ENCODE results near the gene TNFRSF19.

Gene TNFRSF19

DNA sequence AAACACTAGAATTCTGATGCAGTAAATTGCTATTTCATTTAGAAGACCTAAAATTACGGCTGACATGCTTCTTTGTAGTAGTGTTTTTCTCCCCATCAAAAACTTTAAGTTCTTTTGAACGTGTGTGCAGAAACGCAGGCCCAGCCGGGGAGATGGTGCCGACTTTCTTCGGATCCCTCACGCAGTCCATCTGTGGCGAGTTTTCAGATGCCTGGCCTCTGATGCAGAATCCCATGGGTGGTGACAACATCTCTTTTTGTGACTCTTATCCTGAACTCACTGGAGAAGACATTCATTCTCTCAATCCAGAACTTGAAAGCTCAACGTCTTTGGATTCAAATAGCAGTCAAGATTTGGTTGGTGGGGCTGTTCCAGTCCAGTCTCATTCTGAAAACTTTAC is 98.3 kb downstream of the TNFRSF19 start:
- TF ChIP-seq, protein P1, sequence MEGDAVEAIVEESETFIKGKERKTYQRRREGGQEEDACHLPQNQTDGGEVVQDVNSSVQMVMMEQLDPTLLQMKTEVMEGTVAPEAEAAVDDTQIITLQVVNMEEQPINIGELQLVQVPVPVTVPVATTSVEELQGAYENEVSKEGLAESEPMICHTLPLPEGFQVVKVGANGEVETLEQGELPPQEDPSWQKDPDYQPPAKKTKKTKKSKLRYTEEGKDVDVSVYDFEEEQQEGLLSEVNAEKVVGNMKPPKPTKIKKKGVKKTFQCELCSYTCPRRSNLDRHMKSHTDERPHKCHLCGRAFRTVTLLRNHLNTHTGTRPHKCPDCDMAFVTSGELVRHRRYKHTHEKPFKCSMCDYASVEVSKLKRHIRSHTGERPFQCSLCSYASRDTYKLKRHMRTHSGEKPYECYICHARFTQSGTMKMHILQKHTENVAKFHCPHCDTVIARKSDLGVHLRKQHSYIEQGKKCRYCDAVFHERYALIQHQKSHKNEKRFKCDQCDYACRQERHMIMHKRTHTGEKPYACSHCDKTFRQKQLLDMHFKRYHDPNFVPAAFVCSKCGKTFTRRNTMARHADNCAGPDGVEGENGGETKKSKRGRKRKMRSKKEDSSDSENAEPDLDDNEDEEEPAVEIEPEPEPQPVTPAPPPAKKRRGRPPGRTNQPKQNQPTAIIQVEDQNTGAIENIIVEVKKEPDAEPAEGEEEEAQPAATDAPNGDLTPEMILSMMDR (IDR thresholded peaks at IDR 0.05; ENCODE audit: low read depth, low read length): no peak
- no peak overlapping the region for H3K4me3 ChIP-seq (replicated peaks in 1 of 2; ENCODE audit: low read depth in 2 of 2, low read length in 2 of 2)
- DNase-seq (ENCODE audit: low read depth in 2 of 2): peak in 1 of 2 donors; percentile 42

DNA sequence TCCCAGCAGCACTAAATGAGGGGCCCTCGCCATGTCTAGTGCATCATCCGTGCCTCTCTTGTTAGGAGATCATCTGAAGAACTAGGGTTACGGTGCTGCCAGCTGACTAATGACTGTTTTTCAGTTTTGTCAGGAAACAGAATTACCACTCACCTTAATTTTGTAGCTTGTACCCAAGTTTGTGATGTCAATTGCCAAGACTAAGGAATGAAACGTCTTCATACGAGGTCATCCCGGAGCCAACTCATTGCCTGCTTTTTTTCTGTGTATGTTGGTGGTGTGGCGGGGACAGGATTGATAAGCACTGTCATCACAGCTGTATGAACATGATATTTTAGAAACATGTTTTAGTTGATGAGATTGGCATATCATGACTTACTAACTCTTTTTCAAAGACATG is 100.6 kb downstream of the TNFRSF19 start:
- H3K4me3 ChIP-seq (replicated peaks in 1 of 2; ENCODE audit: low read depth in 2 of 2, low read length in 2 of 2): no peak overlapping the region
- DNase-seq (ENCODE audit: low read depth in 2 of 2): no peak

DNA sequence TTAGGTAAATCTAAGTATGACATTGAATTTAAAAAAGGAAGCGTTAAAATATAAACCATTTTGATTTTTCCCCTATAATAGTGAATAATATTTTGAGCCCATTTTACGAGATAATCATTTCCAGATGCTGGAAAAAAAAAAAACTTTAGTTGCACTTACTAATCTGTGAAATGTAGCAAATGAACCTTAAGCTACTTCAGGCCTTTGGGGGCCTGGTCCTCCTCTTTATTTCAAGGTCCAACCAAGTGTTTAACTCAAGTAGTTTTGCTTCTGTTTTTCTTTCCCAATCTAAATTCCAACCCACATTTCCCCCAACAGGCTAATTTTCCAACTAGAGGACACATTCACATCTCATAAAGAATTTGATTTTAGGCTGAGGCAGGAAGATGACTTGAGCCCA is 101.2 kb downstream of the TNFRSF19 start:
- DNase-seq (ENCODE audit: low read depth in 2 of 2): peak in 1 of 2 donors; percentile 25
- H3K4me3 ChIP-seq (replicated peaks in 1 of 2; ENCODE audit: low read depth in 2 of 2, low read length in 2 of 2): no peak overlapping the region
- TF ChIP-seq, protein P1 (IDR thresholded peaks at IDR 0.05; ENCODE audit: low read depth, low read length): no peak

More for the DNA sequence above, 100.6 kb downstream of the TNFRSF19 start:
- TF ChIP-seq, protein P1 (IDR thresholded peaks at IDR 0.05; ENCODE audit: low read depth, low read length): no peak

DNA sequence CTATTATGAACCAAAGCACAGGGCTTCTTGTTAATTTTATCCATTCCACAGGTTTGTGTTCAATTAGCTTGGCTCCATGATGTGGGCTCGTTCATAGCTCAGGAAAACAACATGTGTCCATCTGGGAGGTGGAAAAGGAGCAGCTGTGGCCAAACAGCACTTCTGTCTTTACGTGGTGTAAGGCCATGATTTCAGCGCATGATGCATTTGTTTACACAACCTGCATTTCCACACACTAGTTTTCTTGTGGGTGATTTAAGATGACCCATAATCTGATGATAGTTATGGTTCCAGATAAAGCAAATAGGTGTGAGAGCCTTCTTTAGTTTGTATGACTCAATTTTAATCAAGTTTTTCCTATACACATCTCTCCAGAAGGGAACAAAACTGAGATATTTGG is 101.7 kb downstream of the TNFRSF19 start:
- TF ChIP-seq, protein P1 (IDR thresholded peaks at IDR 0.05; ENCODE audit: low read depth, low read length): no peak
- H3K4me3 ChIP-seq (replicated peaks in 1 of 2; ENCODE audit: low read depth in 2 of 2, low read length in 2 of 2): no peak overlapping the region
- peak; percentile 31 to 80 for DNase-seq (ENCODE audit: low read depth in 2 of 2)

DNA sequence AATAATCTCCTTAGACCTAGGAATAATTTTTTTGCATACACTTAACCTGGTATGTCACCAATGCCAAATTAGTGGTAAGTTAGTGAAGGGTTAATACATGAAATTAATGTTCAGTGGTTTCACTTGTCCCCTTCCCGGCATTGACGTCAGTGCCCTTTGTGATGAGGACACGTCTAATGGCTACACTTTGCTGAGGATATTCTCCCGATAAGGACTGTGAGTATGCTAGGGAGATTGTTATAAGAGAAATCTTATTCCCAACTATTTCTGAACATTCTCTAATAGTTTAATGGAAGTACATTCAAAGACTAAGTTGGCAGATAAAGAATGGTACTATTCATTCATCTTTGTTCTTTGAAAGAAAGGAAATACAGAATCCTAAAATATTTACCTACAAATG is 102.4 kb downstream of the TNFRSF19 start:
- no peak overlapping the region for H3K4me3 ChIP-seq (replicated peaks in 1 of 2; ENCODE audit: low read depth in 2 of 2, low read length in 2 of 2)
- DNase-seq (ENCODE audit: low read depth in 2 of 2): peak; percentile 47 to 52
- TF ChIP-seq, protein P1 (IDR thresholded peaks at IDR 0.05; ENCODE audit: low read depth, low read length): no peak

DNA sequence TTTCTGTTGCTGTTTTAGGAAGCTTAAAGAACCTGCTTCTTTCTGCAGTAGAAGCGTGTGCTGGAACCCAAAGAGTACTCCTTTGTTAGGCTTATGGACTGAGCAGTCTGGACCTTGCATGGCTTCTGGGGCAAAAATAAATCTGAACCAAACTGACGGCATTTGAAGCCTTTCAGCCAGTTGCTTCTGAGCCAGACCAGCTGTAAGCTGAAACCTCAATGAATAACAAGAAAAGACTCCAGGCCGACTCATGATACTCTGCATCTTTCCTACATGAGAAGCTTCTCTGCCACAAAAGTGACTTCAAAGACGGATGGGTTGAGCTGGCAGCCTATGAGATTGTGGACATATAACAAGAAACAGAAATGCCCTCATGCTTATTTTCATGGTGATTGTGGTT is 103.1 kb downstream of the TNFRSF19 start:
- DNase-seq (ENCODE audit: low read depth in 2 of 2): peak; percentile 84 to 93
- TF ChIP-seq, protein P1 (IDR thresholded peaks at IDR 0.05; ENCODE audit: low read depth, low read length): no peak
- H3K4me3 ChIP-seq (replicated peaks in 1 of 2; ENCODE audit: low read depth in 2 of 2, low read length in 2 of 2): no peak overlapping the region
